IMR-90 (cell line): ENCODE measurements around the gene ALAS1. TPM values are rescaled to one million over a fixed set of nuclear protein-coding genes. Genes with fewer than 3 reads are reported as not detected.

Source experiments
- ATAC-seq: fragments of 200-7000 bp; cut with Tn5 transposase; 2 replicates; pipeline ENCODE4 v1.9.1; 2020; ENCODE audit warnings: low read depth, mild to moderate bottlenecking, moderate library complexity
- BruUV-seq: library from RNA; stranded (reverse); fragments of 400-500 nt; replicated peaks from 2 replicates; lab custom pipeline; 2021; lab: Mats Ljungman, UMichigan
- CTCF ChIA-PET: fragments of 300-600 bp; formaldehyde crosslinking; extraction: SDS; loops from one replicate; lab custom pipeline; 2021; ENCODE audit warnings: antibody characterized with exemption; lab: Yijun Ruan, JAX
- POLR2A ChIA-PET: fragments of 300-600 bp; sonication (Branson Sonifier 250); formaldehyde crosslinking; loops from one replicate; lab custom pipeline; 2022; ENCODE audit warnings: antibody characterized with exemption; ENCODE audit not compliant: unreplicated experiment; lab: Charles Lee
- DNase-seq: peaks from one replicate; pipeline ENCODE4 v3.0.0; 2013
- H2AFZ ChIP-seq: replicated peaks from 2 replicates; pipeline ENCODE3; 2013; ENCODE audit warnings: low read length, mild to moderate bottlenecking; ENCODE audit not compliant: poor library complexity
- H2AK5ac ChIP-seq: 2 replicates; pipeline ENCODE4 v1.6.1; 2013; ENCODE audit warnings: low read depth, low read length, inconsistent platforms
- H2AK9ac ChIP-seq: replicated peaks from 2 replicates; pipeline ENCODE3; 2013; ENCODE audit warnings: mild to moderate bottlenecking, low read depth, low read length, moderate library complexity; ENCODE audit not compliant: poor library complexity
- H2BK120ac ChIP-seq: 2 replicates; pipeline ENCODE4 v1.6.1; 2013; ENCODE audit warnings: low read depth, low read length, inconsistent platforms
- H2BK15ac ChIP-seq: 3 replicates; pipeline ENCODE4 v1.6.1; 2013; ENCODE audit warnings: low read depth, low read length, inconsistent platforms
- H2BK20ac ChIP-seq: 2 replicates; pipeline ENCODE4 v1.6.1; 2013; ENCODE audit warnings: low read depth, mild to moderate bottlenecking, inconsistent platforms, low read length, moderate library complexity
- H2BK5ac ChIP-seq: 2 replicates; pipeline ENCODE4 v1.6.1; 2013; ENCODE audit warnings: mild to moderate bottlenecking, low read depth, low read length, inconsistent platforms; ENCODE audit not compliant: poor library complexity, severe bottlenecking
- H3K14ac ChIP-seq: replicated peaks from 2 replicates; pipeline ENCODE4 v1.6.1; 2013; ENCODE audit warnings: low read depth, low read length, inconsistent platforms
- H3K18ac ChIP-seq: 2 replicates; pipeline ENCODE4 v1.6.1; 2013; ENCODE audit warnings: low read depth, low read length, control low read depth
- H3K23ac ChIP-seq: 2 replicates; pipeline ENCODE4 v1.6.1; 2013; ENCODE audit warnings: low read depth, low read length, inconsistent platforms
- H3K27ac ChIP-seq: 2 replicates; pipeline ENCODE4 v1.5.1; 2013; ENCODE audit warnings: mild to moderate bottlenecking, control low read depth, low read length; ENCODE audit not compliant: insufficient read depth
- H3K27me3 ChIP-seq: 2 replicates; pipeline ENCODE4 v1.6.1; 2013; ENCODE audit warnings: low read length; ENCODE audit not compliant: control insufficient read depth, insufficient read depth
- H3K36me3 ChIP-seq: 2 replicates; pipeline ENCODE4 v1.6.1; 2013; ENCODE audit warnings: low read length, mixed read lengths; ENCODE audit not compliant: control insufficient read depth, insufficient read depth
- H3K4ac ChIP-seq: 2 replicates; pipeline ENCODE4 v1.6.1; 2013; ENCODE audit warnings: low read depth, low read length, inconsistent platforms
- H3K4me1 ChIP-seq: 2 replicates; pipeline ENCODE4 v1.6.1; 2013; ENCODE audit warnings: low read length, mixed read lengths; ENCODE audit not compliant: control insufficient read depth, insufficient read depth
- H3K4me2 ChIP-seq: 2 replicates; pipeline ENCODE4 v1.6.1; 2013; ENCODE audit warnings: low read depth, mild to moderate bottlenecking, control low read depth, low read length, moderate library complexity
- H3K4me3 ChIP-seq: 2 replicates; pipeline ENCODE4 v1.5.1; 2013; ENCODE audit warnings: low read depth, mild to moderate bottlenecking, control low read depth, low read length, moderate library complexity; ENCODE audit not compliant: insufficient read depth
- H3K56ac ChIP-seq: 2 replicates; pipeline ENCODE4 v1.6.1; 2013; ENCODE audit warnings: low read length, inconsistent platforms; ENCODE audit not compliant: insufficient read depth; ENCODE audit errors: extremely low read depth
- H3K79me1 ChIP-seq, 2 experiments: 2 replicates each; pipeline ENCODE4 v1.6.1; 2013; ENCODE audit warnings: low read length in 2 of 2, inconsistent platforms in 1 of 2, low read depth in 1 of 2
- H3K9ac ChIP-seq: 2 replicates; pipeline ENCODE4 v1.6.1; 2013; ENCODE audit warnings: low read depth, low read length, control low read depth
- H3K9me1 ChIP-seq: 2 replicates; pipeline ENCODE4 v1.6.1; 2013; ENCODE audit warnings: low read length, inconsistent platforms; ENCODE audit not compliant: insufficient read depth
- H3K9me3 ChIP-seq: 2 replicates; pipeline ENCODE4 v1.6.1; 2013; ENCODE audit warnings: low read length; ENCODE audit not compliant: control insufficient read depth, insufficient read depth
- H4K20me1 ChIP-seq: 2 replicates; pipeline ENCODE4 v1.6.1; 2013; ENCODE audit warnings: low read length, inconsistent platforms; ENCODE audit not compliant: insufficient read depth
- H4K5ac ChIP-seq: 2 replicates; pipeline ENCODE4 v1.6.1; 2013; ENCODE audit warnings: mild to moderate bottlenecking, low read depth, low read length, control low read depth
- H4K8ac ChIP-seq, 2 experiments: 2 replicates each; pipeline ENCODE4 v1.6.1; 2013; ENCODE audit warnings: low read depth in 2 of 2, low read length in 2 of 2, control low read depth in 1 of 2, inconsistent platforms in 1 of 2
- H4K91ac ChIP-seq: 2 replicates; pipeline ENCODE4 v1.6.1; 2013; ENCODE audit warnings: low read depth, low read length, inconsistent platforms; ENCODE audit not compliant: insufficient read depth
- BHLHE40 ChIP-seq: fragments of 150-350 bp; IDR thresholded peaks from 2 replicates; pipeline ENCODE4 v1.6.1; 2016; ENCODE audit warnings: mild to moderate bottlenecking, low read depth, low read length
- FOS ChIP-seq: fragments of 150-350 bp; IDR thresholded peaks from 2 replicates; pipeline ENCODE4 v1.6.1; 2016; ENCODE audit warnings: low read depth, low read length
- MAFK ChIP-seq: IDR thresholded peaks from 2 replicates; pipeline ENCODE4 v1.6.1; 2012; ENCODE audit warnings: low read depth, low read length, improper control_type of control experiment
- NFE2L2 ChIP-seq: fragments of 150-350 bp; IDR thresholded peaks from 2 replicates; pipeline ENCODE4 v1.6.1; 2016; ENCODE audit warnings: low read depth, mild to moderate bottlenecking, low read length
- RFX5 ChIP-seq: IDR thresholded peaks from 2 replicates; pipeline ENCODE4 v1.8.0; 2012; ENCODE audit warnings: low read depth, mild to moderate bottlenecking, low read length, moderate library complexity
- SMC3 ChIP-seq: fragments of 150-350 bp; IDR thresholded peaks from 2 replicates; pipeline ENCODE4 v1.6.1; 2016; ENCODE audit warnings: low read depth, mild to moderate bottlenecking, antibody characterized with exemption, low read length, moderate library complexity
- WGBS, 2 experiments: methylation state at CpG; one replicate each; pipeline versions ENCODE4 v1.1.5 to v1.1.7; 2013; ENCODE audit warnings: missing lambda C conversion rate in 2 of 2; ENCODE audit not compliant: insufficient read length in 1 of 2; ENCODE audit errors: extremely low coverage in 2 of 2; 5-methylcytosine and 5-hydroxymethylcytosine counted together
- dilution Hi-C: fragments of 300-500 bp; cut with HindIII; formaldehyde crosslinking; loops from one replicate; pipeline ENCODE4 v1.14.3; 2018; ENCODE audit warnings: low sequenced_read_pairs; ENCODE audit not compliant: unreplicated experiment
- in situ Hi-C: fragments of 300-500 bp; cut with MboI; formaldehyde crosslinking; loops from 3 replicates; pipeline ENCODE4 v1.14.3; 2019; ENCODE audit warnings: low sequenced_read_pairs, inconsistent platforms, mixed read lengths
- intact Hi-C: fragments of 100-400 bp; cut with micrococcal nuclease; formaldehyde crosslinking; loops from 2 replicates; pipeline ENCODE4 v1.10.0; 2022
- polyA plus RNA-seq, 3 experiments: library from polyadenylated mRNA; depleted of rRNA; stranded (reverse); fragments of >200 nt; gene quantifications; 2 replicates each; pipeline ENCODE4 v1.2.3, GENCODE V29; 2012; ENCODE audit warnings: low replicate concordance in 1 of 3
- total RNA-seq: library from RNA; depleted of rRNA; stranded (reverse); fragments of >200 nt; gene quantifications from 2 replicates; pipeline ENCODE4 v1.2.3, GENCODE V29; 2012
- TF ChIP-seq, protein P1 (sequence below): fragments of 150-350 bp; IDR thresholded peaks from 2 replicates; pipeline ENCODE4 v1.6.1; 2016; ENCODE audit warnings: low read depth, mild to moderate bottlenecking, low read length, moderate library complexity, borderline replicate concordance

Gene ALAS1
- total and polyA plus RNA-seq, 2 of the 4 experiments (the other 2 are of a cell fraction): 32.8 to 47.2 TPM

DNA sequence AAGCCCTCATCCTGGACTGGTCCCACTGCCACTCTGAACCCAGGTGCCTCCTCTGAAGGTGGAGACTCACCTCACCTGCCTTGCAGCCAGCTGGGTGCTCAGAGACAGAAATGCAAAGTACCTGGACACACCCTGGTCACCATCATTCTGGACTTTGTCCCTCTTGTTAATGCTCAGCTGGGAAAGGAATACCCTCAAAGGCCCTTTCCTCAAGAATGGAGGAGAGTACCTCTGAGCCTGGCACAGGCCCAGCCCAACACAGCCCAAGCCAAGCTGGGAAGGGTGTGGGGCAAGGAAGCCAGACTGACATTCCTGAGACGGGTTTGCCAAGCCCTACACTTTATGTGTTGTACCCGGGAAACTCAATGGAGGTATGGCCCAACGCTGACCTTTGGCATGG, 983 bp upstream of the ALAS1 start:
- DNase-seq (no peak), ATAC-seq (no peak)
- H3K4me1 ChIP-seq: peaks cover 38% of the 10 kb centered on the region
- H3K4me2 ChIP-seq: no peak overlapping the region
- peak overlapping the region; percentile 94 for H4K5ac ChIP-seq
- H3K27me3 ChIP-seq: no peaks in the 10 kb centered on the region
- H2BK15ac ChIP-seq: peak overlapping the region; percentile 29; the same call in 1 of the 3 replicates
- no peak overlapping the region for H3K9ac ChIP-seq
- H3K27ac ChIP-seq: no peak overlapping the region
- peak overlapping the region; percentile 96 for H4K91ac ChIP-seq
- peak overlapping the region; percentile 98 for H3K4ac ChIP-seq
- H3K4me3 ChIP-seq: no peak overlapping the region
- H2BK120ac ChIP-seq: peak overlapping the region; percentile 85
- WGBS, 2 experiments: no CpG with 5 or more reads among the region's 3 CpGs
- peak overlapping the region; percentile 97 for H2AFZ ChIP-seq
- H3K79me1 ChIP-seq: peaks cover 15 to 44% of the 10 kb centered on the region in 2 experiments
- BruUV-seq: no TSS peak
- H3K9me3 ChIP-seq: no peaks in the 10 kb centered on the region
- H2AK9ac ChIP-seq: peak overlapping the region; percentile 96
- H4K20me1 ChIP-seq: peaks cover 9% of the 10 kb centered on the region
- H3K56ac ChIP-seq: no peak overlapping the region
- peak overlapping the region; percentile 93 for H2AK5ac ChIP-seq
- H2BK20ac ChIP-seq: peak overlapping the region; percentile 43; the same call in 1 of the 2 replicates
- peak overlapping the region; percentile 84 to 96; a peak in 3 of 4 replicates for H4K8ac ChIP-seq
- peak overlapping the region; percentile 95; the same call in 1 of the 2 replicates for H3K14ac ChIP-seq
- TF ChIP-seq, protein P1, sequence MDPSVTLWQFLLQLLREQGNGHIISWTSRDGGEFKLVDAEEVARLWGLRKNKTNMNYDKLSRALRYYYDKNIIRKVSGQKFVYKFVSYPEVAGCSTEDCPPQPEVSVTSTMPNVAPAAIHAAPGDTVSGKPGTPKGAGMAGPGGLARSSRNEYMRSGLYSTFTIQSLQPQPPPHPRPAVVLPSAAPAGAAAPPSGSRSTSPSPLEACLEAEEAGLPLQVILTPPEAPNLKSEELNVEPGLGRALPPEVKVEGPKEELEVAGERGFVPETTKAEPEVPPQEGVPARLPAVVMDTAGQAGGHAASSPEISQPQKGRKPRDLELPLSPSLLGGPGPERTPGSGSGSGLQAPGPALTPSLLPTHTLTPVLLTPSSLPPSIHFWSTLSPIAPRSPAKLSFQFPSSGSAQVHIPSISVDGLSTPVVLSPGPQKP: no peak
- TF ChIP-seq SMC3 (no peak), BHLHE40 (no peak), NFE2L2 (no peak), MAFK (no peak), RFX5 (no peak), FOS (no peak)
- POLR2A ChIA-PET: interaction anchor here (0.6 kb wide), 1 partner anchor 1915 kb away, joined by 3 read pairs; no protein-coding TSS in a partner anchor
- no peak overlapping the region for H2BK5ac ChIP-seq
- peak overlapping the region; percentile 78; the same call in 1 of the 2 replicates for H3K23ac ChIP-seq
- intact Hi-C loops (loop anchor here (2.0 to 5.0 kb wide), 3 partner anchors 45 to 254 kb away; partner anchors contain the start of genes PARP3, POC1A and RPL29), in situ Hi-C loops (no loop called here), dilution Hi-C loops (no loop called here)
- H3K18ac ChIP-seq: no peak overlapping the region
- CTCF ChIA-PET: no interaction called here
- H3K9me1 ChIP-seq: peaks cover 30% of the 10 kb centered on the region
- H3K36me3 ChIP-seq: peaks cover 8% of the 10 kb centered on the region
